ENCODE measurements around the gene RENBP.

Gene RENBP

GRCh38 chrX:153901753-153902140 is 42.7 kb downstream of the RENBP start:
- TF ChIP-seq ZBTB7A (IDR thresholded peaks at IDR 0.05; ENCODE audit: low read depth) (no peak), CREB1 (IDR thresholded peaks at IDR 0.05; ENCODE audit: low read depth) (no peak), TCF12 (IDR thresholded peaks at IDR 0.05; ENCODE audit: low read depth) (no peak), REST (IDR thresholded peaks at IDR 0.05; ENCODE audit: low read depth) (no peak), TAF1 (IDR thresholded peaks at IDR 0.05; ENCODE audit: low read depth) (no peak), MAX (IDR thresholded peaks at IDR 0.05) (no peak), NFIC (IDR thresholded peaks at IDR 0.05) (no peak), CEBPB (IDR thresholded peaks at IDR 0.05) (no peak), FOXM1 (IDR thresholded peaks at IDR 0.05; ENCODE audit: borderline replicate concordance, low read depth) (no peak), EP300 (IDR thresholded peaks at IDR 0.05; ENCODE audit: borderline replicate concordance) (no peak), TEAD4 (IDR thresholded peaks at IDR 0.05) (no peak)

- TF ChIP-seq NFIC (IDR thresholded peaks at IDR 0.05) (no peak), CEBPB (IDR thresholded peaks at IDR 0.05) (no peak), MAX (IDR thresholded peaks at IDR 0.05) (no peak), TCF12 (IDR thresholded peaks at IDR 0.05; ENCODE audit: low read depth) (no peak), ZBTB7A (IDR thresholded peaks at IDR 0.05; ENCODE audit: low read depth) (no peak), CREB1 (IDR thresholded peaks at IDR 0.05; ENCODE audit: low read depth) (no peak), EP300 (IDR thresholded peaks at IDR 0.05; ENCODE audit: borderline replicate concordance) (no peak), USF1 (IDR thresholded peaks at IDR 0.05) (no peak), TAF1 (IDR thresholded peaks at IDR 0.05; ENCODE audit: low read depth) (no peak), TEAD4 (IDR thresholded peaks at IDR 0.05) (no peak), FOXM1 (IDR thresholded peaks at IDR 0.05; ENCODE audit: borderline replicate concordance, low read depth) (no peak), YY1 (IDR thresholded peaks at IDR 0.05; ENCODE audit: low read depth) (no peak), EGR1 (IDR thresholded peaks at IDR 0.05) (no peak)
These were observed 43.4 kb downstream of the RENBP start for GRCh38 chrX:153900831-153901752.

- no peak for TF ChIP-seq TEAD4 (IDR thresholded peaks at IDR 0.05)
- TF ChIP-seq MAX (IDR thresholded peaks at IDR 0.05): no peak
- no peak for TF ChIP-seq TAF1 (IDR thresholded peaks at IDR 0.05; ENCODE audit: low read depth)
- TF ChIP-seq CEBPB (IDR thresholded peaks at IDR 0.05): no peak
- no peak for TF ChIP-seq REST (IDR thresholded peaks at IDR 0.05; ENCODE audit: low read depth)
- TF ChIP-seq ZBTB7A (IDR thresholded peaks at IDR 0.05; ENCODE audit: low read depth): no peak
- no peak for TF ChIP-seq EGR1 (IDR thresholded peaks at IDR 0.05)
- TF ChIP-seq RAD21 (IDR thresholded peaks at IDR 0.05; ENCODE audit: low read depth): no peak
- no peak for TF ChIP-seq YY1 (IDR thresholded peaks at IDR 0.05; ENCODE audit: low read depth)
- no peak for TF ChIP-seq NFIC (IDR thresholded peaks at IDR 0.05)
- no peak for TF ChIP-seq EP300 (IDR thresholded peaks at IDR 0.05; ENCODE audit: borderline replicate concordance)
- TF ChIP-seq TCF12 (IDR thresholded peaks at IDR 0.05; ENCODE audit: low read depth): no peak
- no peak for TF ChIP-seq CREB1 (IDR thresholded peaks at IDR 0.05; ENCODE audit: low read depth)
- no peak for TF ChIP-seq FOXM1 (IDR thresholded peaks at IDR 0.05; ENCODE audit: borderline replicate concordance, low read depth)
- TF ChIP-seq USF1 (IDR thresholded peaks at IDR 0.05): no peak
These were observed 46.5 kb downstream of the RENBP start for GRCh38 chrX:153897899-153898298.

- TF ChIP-seq CEBPB (IDR thresholded peaks at IDR 0.05): no peak
- no peak for TF ChIP-seq YY1 (IDR thresholded peaks at IDR 0.05; ENCODE audit: low read depth)
- TF ChIP-seq EP300 (IDR thresholded peaks at IDR 0.05; ENCODE audit: borderline replicate concordance): no peak
These were observed 55.3 kb downstream of the RENBP start for GRCh38 chrX:153889123-153889522.

- TF ChIP-seq MAX (IDR thresholded peaks at IDR 0.05) (no peak), ZBTB7A (IDR thresholded peaks at IDR 0.05; ENCODE audit: low read depth) (no peak), EP300 (IDR thresholded peaks at IDR 0.05; ENCODE audit: borderline replicate concordance) (no peak), USF1 (IDR thresholded peaks at IDR 0.05) (no peak), RAD21 (IDR thresholded peaks at IDR 0.05; ENCODE audit: low read depth) (no peak), TAF1 (IDR thresholded peaks at IDR 0.05; ENCODE audit: low read depth) (no peak), REST (IDR thresholded peaks at IDR 0.05; ENCODE audit: low read depth) (no peak), EGR1 (IDR thresholded peaks at IDR 0.05) (no peak), YY1 (IDR thresholded peaks at IDR 0.05; ENCODE audit: low read depth) (no peak), CEBPB (IDR thresholded peaks at IDR 0.05) (no peak), FOXM1 (IDR thresholded peaks at IDR 0.05; ENCODE audit: borderline replicate concordance, low read depth) (no peak), NFIC (IDR thresholded peaks at IDR 0.05) (no peak), CREB1 (IDR thresholded peaks at IDR 0.05; ENCODE audit: low read depth) (no peak), TCF12 (IDR thresholded peaks at IDR 0.05; ENCODE audit: low read depth) (no peak), TEAD4 (IDR thresholded peaks at IDR 0.05) (no peak)
These were observed 56.1 kb downstream of the RENBP start for GRCh38 chrX:153888344-153888743.

Data from Ishikawa (cell line).